CD14-positive monocyte (primary cell): Measurements from ENCODE around the gene ZNF79. TPM values are rescaled to one million over a fixed set of nuclear protein-coding genes. Genes with fewer than 3 reads are reported as not detected.

Experiments
- DNase-seq, 3 donors: peaks; one replicate each; pipeline ENCODE4 v3.0.0-alpha.2; 2011 to 2022
- H2AFZ ChIP-seq: 2 replicates; pipeline ENCODE4 v1.6.0; 2012; ENCODE audit warnings: mild to moderate bottlenecking, low read depth, low read length, inconsistent platforms; ENCODE audit not compliant: insufficient read depth, poor library complexity, severe bottlenecking
- H3K27ac ChIP-seq, 2 donors: 1 replicate in 1 of 2; 2 replicates in 1 of 2; pipeline ENCODE4 v1.5.1; 2012 to 2013; ENCODE audit warnings: low read length in 2 of 2, control low read depth in 1 of 2, inconsistent platforms in 1 of 2, low read depth in 1 of 2, mild to moderate bottlenecking in 1 of 2
- H3K27me3 ChIP-seq, 2 donors: one replicate each; pipeline versions ENCODE4 v1.6.0 to v1.6.1; 2011 to 2013; ENCODE audit warnings: low read length in 2 of 2; ENCODE audit not compliant: control insufficient read depth in 2 of 2, insufficient read depth in 2 of 2
- H3K36me3 ChIP-seq, 2 donors: replicated peaks in 1 of 2; 1 replicate in 1 of 2; 2 replicates in 1 of 2; pipeline versions ENCODE4 v1.5.1 to v1.6.1; 2012 to 2013; ENCODE audit warnings: low read length in 2 of 2, control low read depth in 1 of 2, inconsistent platforms in 1 of 2, mild to moderate bottlenecking in 1 of 2; ENCODE audit not compliant: insufficient read depth in 2 of 2, control insufficient read depth in 1 of 2
- H3K4me1 ChIP-seq, 2 donors: 1 replicate in 1 of 2; 2 replicates in 1 of 2; pipeline versions ENCODE4 v1.5.1 to v1.6.1; 2012 to 2013; ENCODE audit warnings: low read length in 2 of 2, control low read depth in 1 of 2, inconsistent platforms in 1 of 2, mild to moderate bottlenecking in 1 of 2, moderate library complexity in 1 of 2; ENCODE audit not compliant: insufficient read depth in 2 of 2, control insufficient read depth in 1 of 2
- H3K4me2 ChIP-seq: replicated peaks from 2 replicates; pipeline ENCODE3; 2012; ENCODE audit warnings: low read length, moderate library complexity, mild to moderate bottlenecking; ENCODE audit not compliant: poor library complexity, severe bottlenecking; ENCODE audit errors: extremely low read depth
- H3K4me3 ChIP-seq, 3 experiments: fragments of 200-600 bp in 1 of 3; sonication (generic) in 1 of 3; replicated peaks in 1 of 3; 1 replicate in 2 of 3; 2 replicates in 1 of 3; pipeline ENCODE4 v1.5.1; 2011 to 2013; ENCODE audit warnings: low read length in 3 of 3, mild to moderate bottlenecking in 3 of 3, control low read depth in 2 of 3, low read depth in 2 of 3, inconsistent platforms in 1 of 3, moderate library complexity in 1 of 3
- H3K79me2 ChIP-seq: 2 replicates; pipeline ENCODE4 v1.6.0; 2012; ENCODE audit warnings: mild to moderate bottlenecking, control low read depth, inconsistent platforms, low read length, moderate library complexity; ENCODE audit not compliant: insufficient read depth
- H3K9ac ChIP-seq: 2 replicates; pipeline ENCODE4 v1.6.0; 2017; ENCODE audit warnings: low read length, mild to moderate bottlenecking; ENCODE audit not compliant: insufficient read depth, poor library complexity, severe bottlenecking
- H3K9me3 ChIP-seq, 2 donors: replicated peaks in 1 of 2; 1 replicate in 1 of 2; 2 replicates in 1 of 2; pipeline versions ENCODE4 v1.5.1 to v1.6.1; 2012 to 2013; ENCODE audit warnings: low read length in 2 of 2, control low read depth in 1 of 2; ENCODE audit not compliant: control insufficient read depth in 1 of 2, insufficient read depth in 1 of 2
- H4K20me1 ChIP-seq: 2 replicates; pipeline ENCODE4 v1.6.0; 2012; ENCODE audit warnings: mild to moderate bottlenecking, low read length, control low read depth, moderate library complexity; ENCODE audit not compliant: insufficient read depth
- H3K27ac Mint-ChIP-seq, 7 donors: one replicate each; pipeline ENCODE4 v1.8.0; 2020; ENCODE audit warnings: mild to moderate bottlenecking in 7 of 7, mixed read lengths in 7 of 7, moderate library complexity in 6 of 7, inconsistent platforms in 2 of 7
- H3K27me3 Mint-ChIP-seq, 3 donors: one replicate each; pipeline ENCODE4 v1.8.0; 2021 to 2022; ENCODE audit warnings: low read depth in 3 of 3, mild to moderate bottlenecking in 3 of 3, mixed read lengths in 3 of 3, moderate library complexity in 3 of 3, inconsistent platforms in 1 of 3
- H3K36me3 Mint-ChIP-seq, 2 donors: one replicate each; pipeline ENCODE4 v1.8.0; 2020; ENCODE audit warnings: mixed read lengths in 2 of 2, inconsistent platforms in 1 of 2, mild to moderate bottlenecking in 1 of 2
- H3K4me1 Mint-ChIP-seq: one replicate; pipeline ENCODE4 v1.8.0; 2020; ENCODE audit warnings: mild to moderate bottlenecking, mixed read lengths
- H3K4me3 Mint-ChIP-seq, 2 donors: one replicate each; pipeline ENCODE4 v1.8.0; 2020; ENCODE audit warnings: mild to moderate bottlenecking in 2 of 2, mixed read lengths in 2 of 2, moderate library complexity in 1 of 2
- H3K9me3 Mint-ChIP-seq, 7 donors: one replicate each; pipeline ENCODE4 v1.8.0; 2020 to 2022; ENCODE audit warnings: mixed read lengths in 7 of 7, mild to moderate bottlenecking in 6 of 7, moderate library complexity in 6 of 7, inconsistent platforms in 2 of 7
- WGBS: methylation state at CpG from one replicate; pipeline ENCODE4 v1.1.5; 2013; ENCODE audit warnings: missing lambda C conversion rate; ENCODE audit not compliant: insufficient coverage; 5-methylcytosine and 5-hydroxymethylcytosine counted together
- intact Hi-C, 2 donors: fragments of 100-400 bp; cut with micrococcal nuclease; formaldehyde crosslinking; loops; one replicate each; pipeline versions ENCODE4 v1.15.0 to v1.15.1; 2023
- polyA plus RNA-seq, 3 donors: library from polyadenylated mRNA; depleted of rRNA in 1 of 3; unstranded in 2 of 3; stranded (reverse) in 1 of 3; fragments of 300-500 nt in 2 of 3; fragments of >200 nt in 1 of 3; fragmentation: Illumina TruSeq in 2 of 3; gene quantifications; 1 replicate in 2 of 3; 2 replicates in 1 of 3; pipeline ENCODE4 v1.2.3, GENCODE V29; 2012 to 2021
- TF ChIP-seq, protein P1 (sequence below): fragments of 200-600 bp; IDR thresholded peaks from one replicate; pipeline ENCODE4 v1.8.0; 2022; ENCODE audit warnings: antibody characterized with exemption, mild to moderate bottlenecking

Gene ZNF79
- polyA plus RNA-seq, 3 donors = 1.4 to 3.3 (median 2.0) TPM

DNA sequence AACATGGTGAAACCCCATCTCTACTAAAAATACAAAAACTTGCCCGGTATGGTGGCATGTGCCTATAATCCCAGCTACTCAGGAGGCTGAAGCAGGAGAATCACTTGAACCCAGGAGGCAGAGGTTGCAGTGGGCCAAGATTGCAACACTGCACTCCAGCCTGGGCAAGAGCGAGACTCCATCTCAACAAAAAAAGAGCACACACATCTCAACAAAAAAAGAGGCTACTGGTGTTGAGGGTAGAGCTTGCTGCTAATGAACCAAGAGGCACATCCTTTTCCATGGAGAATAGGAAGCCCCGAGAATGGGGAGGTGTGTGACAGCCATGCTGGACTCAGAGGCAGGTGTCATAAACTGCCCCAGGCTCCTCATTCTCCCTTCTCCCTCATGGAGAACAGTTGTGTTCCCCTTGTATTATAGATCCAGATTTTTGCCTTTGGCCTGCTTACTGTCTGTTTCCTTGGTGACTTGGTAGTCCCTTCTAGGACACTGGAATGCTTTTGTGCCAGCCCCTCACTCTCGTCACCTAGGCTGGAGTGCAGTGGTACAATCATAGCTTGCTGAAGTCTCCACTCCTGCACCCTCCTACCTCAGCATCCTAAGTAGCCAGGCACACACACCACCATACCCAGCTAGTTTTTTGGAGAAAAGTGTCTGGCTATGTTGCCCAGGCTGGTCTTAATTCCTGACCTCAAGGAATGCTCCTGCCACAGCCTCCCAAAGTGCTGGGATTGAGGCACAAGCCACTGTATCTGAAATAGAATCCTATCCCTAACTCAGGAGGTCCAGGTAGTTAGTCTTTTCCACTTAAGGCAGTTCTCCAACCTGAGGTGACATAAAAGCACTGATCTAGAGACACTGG, 21.9 kb downstream of the ZNF79 start:
- Mint-ChIP-seq H3K27ac (peak overlapping the region in 6 of 7 donors; percentile 13 to 84 (median 66)), H3K4me3 (no peak overlapping the region), H3K27me3 (no peaks in the 10 kb centered on the region), H3K9me3 (peaks cover 0 to 15% (median 8%) of the 10 kb centered on the region in 7 donors), H3K36me3 (peaks cover 69 to 85% of the 10 kb centered on the region in 2 donors), H3K4me1 (peaks cover 31% of the 10 kb centered on the region)
- Histone ChIP-seq H3K27me3 (no peaks in the 10 kb centered on the region), H2AFZ (no peak overlapping the region), H3K4me2 (no peak overlapping the region), H3K79me2 (peaks cover 35% of the 10 kb centered on the region), H3K4me1 (peaks cover 22 to 25% of the 10 kb centered on the region in 2 donors), H3K36me3 (peaks cover 66 to 79% of the 10 kb centered on the region in 2 donors), H3K4me3 (no peak overlapping the region), H3K27ac (no peak overlapping the region), H4K20me1 (peaks cover 50% of the 10 kb centered on the region), H3K9ac (no peak overlapping the region), H3K9me3 (peaks cover 0 to 8% of the 10 kb centered on the region in 2 donors)
- TF ChIP-seq, protein P1, sequence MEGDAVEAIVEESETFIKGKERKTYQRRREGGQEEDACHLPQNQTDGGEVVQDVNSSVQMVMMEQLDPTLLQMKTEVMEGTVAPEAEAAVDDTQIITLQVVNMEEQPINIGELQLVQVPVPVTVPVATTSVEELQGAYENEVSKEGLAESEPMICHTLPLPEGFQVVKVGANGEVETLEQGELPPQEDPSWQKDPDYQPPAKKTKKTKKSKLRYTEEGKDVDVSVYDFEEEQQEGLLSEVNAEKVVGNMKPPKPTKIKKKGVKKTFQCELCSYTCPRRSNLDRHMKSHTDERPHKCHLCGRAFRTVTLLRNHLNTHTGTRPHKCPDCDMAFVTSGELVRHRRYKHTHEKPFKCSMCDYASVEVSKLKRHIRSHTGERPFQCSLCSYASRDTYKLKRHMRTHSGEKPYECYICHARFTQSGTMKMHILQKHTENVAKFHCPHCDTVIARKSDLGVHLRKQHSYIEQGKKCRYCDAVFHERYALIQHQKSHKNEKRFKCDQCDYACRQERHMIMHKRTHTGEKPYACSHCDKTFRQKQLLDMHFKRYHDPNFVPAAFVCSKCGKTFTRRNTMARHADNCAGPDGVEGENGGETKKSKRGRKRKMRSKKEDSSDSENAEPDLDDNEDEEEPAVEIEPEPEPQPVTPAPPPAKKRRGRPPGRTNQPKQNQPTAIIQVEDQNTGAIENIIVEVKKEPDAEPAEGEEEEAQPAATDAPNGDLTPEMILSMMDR = no peak
- WGBS = 100% methylated on average over 1 of the region's 4 CpGs
- intact Hi-C loops = no loop called here
- DNase-seq = no peak

- H3K9me3 ChIP-seq = peaks cover 0 to 8% of the 10 kb centered on the region in 2 donors
- H3K27me3 ChIP-seq = no peaks in the 10 kb centered on the region
- H3K27me3 Mint-ChIP-seq = peaks cover 0 to 1% (median 0%) of the 10 kb centered on the region in 3 donors
- WGBS = 94% methylated on average over 4 of the region's 7 CpGs
- peaks cover 64 to 75% of the 10 kb centered on the region in 2 donors for H3K36me3 ChIP-seq
- H3K27ac Mint-ChIP-seq = peak overlapping the region in 5 of 7 donors; percentile 27 to 85 (median 59)
- intact Hi-C loops = no loop called here
- no peak for DNase-seq
- peaks cover 50% of the 10 kb centered on the region for H4K20me1 ChIP-seq
- H3K4me1 Mint-ChIP-seq = peaks cover 31% of the 10 kb centered on the region
- peaks cover 22 to 27% of the 10 kb centered on the region in 2 donors for H3K4me1 ChIP-seq
- H3K4me3 ChIP-seq = no peak overlapping the region
- H3K4me3 Mint-ChIP-seq = no peak overlapping the region
- H3K9ac ChIP-seq = no peak overlapping the region
- peaks cover 0 to 15% (median 8%) of the 10 kb centered on the region in 7 donors for H3K9me3 Mint-ChIP-seq
- peaks cover 43% of the 10 kb centered on the region for H3K79me2 ChIP-seq
- H3K4me2 ChIP-seq = no peak overlapping the region
- TF ChIP-seq, protein P1 = no peak
- H3K27ac ChIP-seq = peak overlapping the region; percentile 4 to 42
- peaks cover 66 to 78% of the 10 kb centered on the region in 2 donors for H3K36me3 Mint-ChIP-seq
- no peak overlapping the region for H2AFZ ChIP-seq
Measured at GRCh38 chr9:127446713-127447415, 22.7 kb downstream of the ZNF79 start.
